ENCODE data around the gene PCNX2.

GRCh38 chr1:233338102-233338501 is 42.6 kb upstream of the PCNX2 start:
- TF ChIP-seq CTCF (IDR thresholded peaks at IDR 0.05) (no peak), ZFX (IDR thresholded peaks at IDR 0.05; ENCODE audit: borderline replicate concordance) (no peak)

Data from 22Rv1 (cell line).